Putamen (tissue), 1 donor: ENCODE data around the gene SLC39A10.

ENCODE experiments used
- DNase-seq: peaks from one replicate; pipeline ENCODE4 v3.0.0-alpha.2; 2016; ENCODE audit warnings: low spot score

The SLC39A10 gene

DNA sequence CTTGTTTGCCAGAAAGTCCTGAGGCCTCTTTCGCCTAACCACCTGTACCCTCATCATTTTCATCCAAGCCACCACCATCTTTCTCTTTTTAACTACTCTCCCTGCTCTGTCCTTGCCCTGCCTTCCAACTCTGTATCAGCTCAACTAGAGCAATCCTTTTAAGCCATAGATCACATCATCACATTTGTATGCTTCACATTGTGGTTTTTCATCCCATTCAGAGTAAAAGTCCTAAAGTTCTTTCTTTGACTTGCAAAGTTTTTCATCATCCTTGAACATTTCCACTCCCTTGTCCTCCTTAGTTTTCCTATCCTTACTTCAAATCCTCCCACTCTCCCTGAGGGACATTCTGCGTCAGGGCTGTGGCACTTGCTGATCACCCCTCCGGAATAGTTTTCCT, 73.9 kb downstream of the SLC39A10 start:
- no peak for DNase-seq

GRCh38 chr2:195732574-195732973, 75.5 kb downstream of the SLC39A10 start:
- no peak for DNase-seq

GRCh38 chr2:195733831-195734230, 76.8 kb downstream of the SLC39A10 start:
- DNase-seq: no peak

DNA sequence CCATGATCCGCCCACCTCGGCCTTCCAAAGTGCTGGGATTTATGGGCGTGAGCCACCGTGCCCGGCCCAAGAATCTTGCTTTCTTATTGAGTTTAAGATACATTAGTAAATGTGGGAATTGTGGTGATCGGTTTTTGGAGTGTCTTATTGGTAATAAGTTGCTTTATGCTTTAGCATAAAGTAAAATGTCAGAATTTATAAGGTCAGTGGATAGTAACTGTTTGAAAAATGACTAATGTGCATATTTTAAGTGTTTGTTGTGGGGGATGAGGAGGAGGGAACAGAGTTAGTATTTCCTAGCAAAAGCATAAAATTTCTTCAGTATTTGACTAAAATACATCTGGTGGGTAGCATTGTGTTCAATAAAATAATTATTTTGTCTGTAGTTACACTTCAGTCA, 77.4 kb downstream of the SLC39A10 start:
- no peak for DNase-seq

DNA sequence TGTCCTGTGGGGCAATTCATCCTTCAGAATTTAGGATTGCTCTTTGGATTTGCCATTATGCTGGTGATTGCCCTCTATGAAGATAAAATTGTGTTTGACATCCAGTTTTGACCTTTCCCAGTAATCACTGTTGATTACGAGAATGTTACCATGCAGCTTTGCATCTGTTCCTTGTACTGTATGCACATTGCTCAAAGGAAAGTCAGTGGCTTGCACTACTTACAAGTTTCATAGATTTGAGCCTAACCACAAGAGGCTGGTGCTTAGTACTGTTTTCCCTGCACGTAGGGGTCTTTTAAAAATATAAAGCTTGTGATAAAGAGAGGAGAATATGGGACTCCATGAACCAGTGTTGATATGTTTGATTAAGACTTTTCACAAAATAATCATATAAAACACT, 77.9 kb downstream of the SLC39A10 start:
- DNase-seq: no peak

DNA sequence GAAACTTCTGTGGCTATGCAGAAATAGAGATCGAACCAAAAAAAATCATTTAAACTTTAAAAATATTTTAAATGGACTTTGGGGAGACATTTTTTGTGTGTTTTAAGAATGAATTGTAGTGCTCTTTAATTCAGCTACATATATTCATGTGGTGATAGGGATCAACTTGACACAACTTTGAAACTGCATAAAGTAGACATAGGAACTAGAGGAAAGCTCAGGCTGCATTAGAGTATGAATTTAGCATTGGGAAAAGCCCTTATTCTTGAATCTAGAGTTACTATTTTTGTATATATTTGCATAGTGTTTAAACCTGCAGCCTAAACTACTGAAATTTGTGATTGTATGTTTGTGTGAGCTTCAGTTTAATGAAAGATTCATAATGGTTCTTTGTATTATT, 78.3 kb downstream of the SLC39A10 start:
- DNase-seq: no peak

DNA sequence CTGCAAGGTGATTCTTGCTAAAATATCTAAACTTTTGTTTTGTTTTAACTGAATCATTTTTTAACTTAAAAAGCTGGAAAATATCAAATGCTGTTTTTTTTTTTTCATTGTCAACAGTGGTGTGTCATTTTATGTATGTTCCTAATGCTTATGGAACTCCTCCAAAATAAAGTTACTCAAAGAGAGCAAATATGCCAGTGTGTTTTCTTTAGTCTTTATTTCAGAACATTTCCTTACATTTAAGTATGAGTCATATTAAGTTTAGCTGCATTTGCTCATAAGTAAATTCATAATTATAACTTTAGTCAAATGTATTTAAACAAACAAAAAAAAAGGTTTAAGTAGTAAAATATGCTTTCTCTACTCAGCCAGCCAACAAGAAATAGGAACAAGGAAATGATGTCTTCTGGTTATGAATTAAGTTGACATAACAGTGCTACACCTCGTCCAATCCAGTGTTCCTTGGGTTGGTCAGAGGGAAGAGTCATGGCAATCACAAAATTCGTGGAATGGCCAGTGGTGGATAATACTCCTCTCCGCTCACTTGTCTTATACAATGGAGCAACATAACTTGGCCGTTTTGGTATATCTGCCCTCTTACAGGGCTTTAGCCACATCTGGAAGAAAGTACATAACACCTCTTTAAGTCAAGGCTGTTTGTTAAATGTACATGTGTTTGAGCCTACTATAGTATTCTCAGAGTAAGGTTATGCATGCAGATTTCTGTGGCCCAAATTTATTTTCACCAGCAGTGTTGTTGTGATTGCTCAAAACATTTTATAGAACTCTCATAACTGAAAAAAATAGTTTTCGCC, 80.7 kb downstream of the SLC39A10 start:
- no peak for DNase-seq

- DNase-seq: no peak
These were observed 84.2 kb downstream of the SLC39A10 start for GRCh38 chr2:195741191-195741590.

- DNase-seq: no peak
These were observed 99.4 kb downstream of the SLC39A10 start for GRCh38 chr2:195756218-195756942.

DNA sequence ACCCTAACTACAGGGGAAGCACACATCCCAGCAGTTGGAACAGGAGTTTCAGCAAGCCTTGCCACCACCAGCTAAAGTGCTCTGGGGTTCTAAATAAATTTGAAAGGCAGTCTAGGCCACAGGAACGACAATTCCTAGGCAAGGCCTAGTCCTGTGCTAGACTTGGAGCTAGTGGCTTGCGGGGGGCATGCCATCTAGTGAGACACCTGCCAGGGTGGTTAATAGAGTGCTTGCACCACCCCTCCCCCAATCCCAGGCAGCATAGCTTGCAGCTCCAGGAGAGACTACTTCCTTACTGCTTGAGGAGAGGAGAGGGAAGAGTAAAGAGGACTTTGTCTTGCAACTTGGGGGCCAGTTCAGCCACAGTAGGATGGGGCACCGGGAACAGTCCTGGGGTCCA, 101.8 kb downstream of the SLC39A10 start:
- DNase-seq: no peak

DNA sequence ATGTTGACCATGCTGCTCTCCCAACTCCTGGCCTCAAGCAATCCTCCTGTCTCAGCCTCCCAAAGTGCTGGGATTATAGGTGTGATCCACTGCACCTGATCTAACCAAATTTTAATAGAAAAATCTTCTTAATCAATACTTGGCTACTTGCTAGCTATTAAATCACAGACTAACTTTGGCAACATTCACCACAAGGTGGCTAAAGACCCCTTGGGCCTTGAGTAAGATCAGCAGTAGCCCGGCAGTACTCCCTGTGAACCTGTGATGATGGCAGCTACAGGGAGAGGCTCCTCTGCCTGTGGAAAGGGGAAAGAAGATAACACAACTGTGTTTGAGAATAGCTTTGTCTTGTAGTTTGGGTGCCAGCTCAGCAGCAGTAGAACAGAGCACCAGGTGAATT, 102.9 kb downstream of the SLC39A10 start:
- DNase-seq: no peak

DNA sequence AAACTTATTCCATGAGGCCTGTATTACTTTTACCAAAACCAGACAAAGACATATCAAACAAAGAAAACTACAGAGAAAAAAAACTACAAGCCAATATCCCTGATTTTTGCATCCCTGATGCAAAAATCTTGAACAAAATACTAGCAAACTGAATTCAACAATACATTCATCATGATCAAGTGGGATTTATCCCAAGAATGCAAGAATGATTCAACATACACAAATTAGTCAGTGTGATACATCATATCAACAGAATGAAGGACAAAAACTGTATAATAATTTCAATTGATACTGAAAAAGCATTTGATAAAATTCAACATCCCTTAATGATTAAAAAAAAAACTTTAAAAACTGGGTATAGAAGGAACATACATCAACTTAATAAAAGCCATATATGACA, 106.8 kb downstream of the SLC39A10 start:
- DNase-seq: no peak

GRCh38 chr2:195766691-195767090, 109.7 kb downstream of the SLC39A10 start:
- DNase-seq: no peak

DNA sequence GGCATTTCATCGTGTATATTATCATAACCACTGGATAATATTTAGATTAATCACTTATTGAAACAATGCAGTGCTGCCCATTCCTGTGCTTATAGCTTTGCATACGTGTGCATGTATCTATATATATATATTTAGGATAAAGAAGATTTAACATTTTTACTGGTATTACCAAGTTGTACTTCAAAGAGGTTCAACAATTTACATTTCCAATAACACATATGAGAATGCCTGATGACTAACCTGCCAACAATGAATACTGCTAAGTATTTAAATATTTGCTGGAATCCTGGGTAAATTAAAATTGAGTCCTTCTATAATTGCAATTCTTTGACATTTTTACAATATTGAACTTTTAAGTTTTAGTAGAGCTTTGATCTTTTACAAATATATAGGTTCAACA, 111.4 kb downstream of the SLC39A10 start:
- no peak for DNase-seq

DNA sequence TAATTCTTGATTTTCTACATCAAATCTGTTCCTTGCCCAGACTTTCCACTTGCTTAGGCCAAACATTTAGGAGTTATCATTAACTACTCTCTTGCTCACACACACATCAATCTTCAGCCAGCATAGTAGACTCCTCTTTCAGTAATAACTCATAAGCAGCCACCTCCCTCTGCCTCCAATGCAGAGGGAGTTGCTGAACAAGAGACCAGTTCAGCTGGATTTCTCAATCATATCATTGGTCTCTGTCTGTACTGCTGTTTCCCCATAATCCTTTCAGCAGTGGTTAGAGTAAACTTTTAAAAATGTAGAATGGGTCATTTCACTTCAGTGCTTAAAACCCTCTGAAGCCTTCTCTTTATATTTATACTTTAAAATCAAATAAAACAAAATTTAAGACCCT, 112.9 kb downstream of the SLC39A10 start:
- DNase-seq: no peak

GRCh38 chr2:195779491-195779890, 122.5 kb downstream of the SLC39A10 start:
- DNase-seq: no peak

DNA sequence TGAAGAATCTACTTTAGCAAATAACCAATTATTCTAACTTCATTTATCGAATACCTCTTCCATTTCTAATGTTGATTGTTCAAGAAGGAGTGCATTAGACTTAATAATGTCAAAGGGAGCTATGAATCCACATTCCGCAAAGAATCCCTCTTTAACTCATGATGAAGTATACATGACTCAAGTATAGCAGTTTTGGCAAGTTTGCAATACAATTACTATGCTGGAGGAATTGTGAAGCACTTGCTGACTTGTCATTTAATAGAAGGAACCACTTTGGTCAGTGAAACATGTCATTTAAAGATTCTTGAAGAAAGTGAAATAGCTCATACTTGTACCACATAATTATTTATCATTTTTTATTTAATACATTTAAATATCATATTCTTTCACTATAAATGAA, 125.1 kb downstream of the SLC39A10 start:
- no peak for DNase-seq
